T-cell (primary cell): Measurements from ENCODE around the gene DUOXA2. TPM values are rescaled to one million over a fixed set of nuclear protein-coding genes. Genes with fewer than 3 reads are reported as not detected.

Experiments
- ATAC-seq, 4 experiments: fragments of 200-7000 bp in 3 of 4; fragments of 150-1000 bp in 1 of 4; cut with Tn5 transposase; replicated peaks in 1 of 4; 1 replicate in 3 of 4; 2 replicates in 1 of 4; pipeline ENCODE4 v1.10.0; 2021; ENCODE audit warnings: moderate library complexity in 3 of 4, mild to moderate bottlenecking in 2 of 4, moderate number of reproducible peaks in 1 of 4
- CTCF ChIA-PET, 2 donors: fragments of 300-600 bp; sonication (Branson Sonifier 250); formaldehyde crosslinking; loops; one replicate each; lab custom pipeline; 2022; ENCODE audit warnings: antibody characterized with exemption in 2 of 2; lab: Charles Lee
- POLR2A ChIA-PET, 2 donors: fragments of 300-600 bp; sonication (Branson Sonifier 250); formaldehyde crosslinking; loops; one replicate each; lab custom pipeline; 2022; ENCODE audit warnings: antibody characterized with exemption in 2 of 2; lab: Charles Lee
- DNase-seq, 35 experiments: peaks; one replicate each; pipeline versions ENCODE4 v3.0.0 to v3.0.0-alpha.2; 2013 to 2023
- H3K27ac ChIP-seq: one replicate; pipeline ENCODE4 v1.5.1; 2013; ENCODE audit warnings: low read length
- H3K27me3 ChIP-seq, 2 experiments: replicated peaks in 1 of 2; 1 replicate in 1 of 2; 2 replicates in 1 of 2; pipeline versions ENCODE4 v1.6.1 to v1.7.0; 2013; ENCODE audit warnings: low read length in 1 of 2, mixed read lengths in 1 of 2; ENCODE audit not compliant: control insufficient read depth in 2 of 2, insufficient read depth in 2 of 2; ENCODE audit errors: extremely low read depth in 1 of 2
- H3K36me3 ChIP-seq, 2 donors: 1 replicate in 1 of 2; 2 replicates in 1 of 2; pipeline versions ENCODE4 v1.6.1 to v1.7.0; 2013; ENCODE audit warnings: low read length in 1 of 2; ENCODE audit not compliant: control insufficient read depth in 2 of 2, insufficient read depth in 1 of 2; ENCODE audit errors: extremely low read depth in 1 of 2
- H3K4me1 ChIP-seq, 2 experiments: 1 replicate in 1 of 2; 2 replicates in 1 of 2; pipeline versions ENCODE4 v1.6.1 to v1.7.0; 2013; ENCODE audit warnings: low read length in 2 of 2, mixed read lengths in 1 of 2; ENCODE audit not compliant: insufficient read depth in 2 of 2, control insufficient read depth in 1 of 2; ENCODE audit errors: extremely low read depth in 1 of 2
- H3K4me3 ChIP-seq, 2 donors: 1 replicate in 1 of 2; 2 replicates in 1 of 2; pipeline versions ENCODE4 v1.5.1 to v1.7.0; 2013; ENCODE audit warnings: mild to moderate bottlenecking in 2 of 2, low read length in 1 of 2, moderate library complexity in 1 of 2; ENCODE audit not compliant: control insufficient read depth in 1 of 2; ENCODE audit errors: extremely low read depth in 1 of 2
- H3K9me3 ChIP-seq: 2 replicates; pipeline ENCODE4 v1.7.0; 2013
- H3K27ac Mint-ChIP-seq, 2 donors: one replicate each; pipeline ENCODE4 v1.8.0; 2020 to 2021; ENCODE audit warnings: mild to moderate bottlenecking in 2 of 2, mixed read lengths in 2 of 2
- H3K27me3 Mint-ChIP-seq, 2 donors: one replicate each; pipeline ENCODE4 v1.8.0; 2021 to 2022; ENCODE audit warnings: mixed read lengths in 2 of 2
- H3K36me3 Mint-ChIP-seq: one replicate; pipeline ENCODE4 v1.8.0; 2021; ENCODE audit warnings: mixed read lengths
- H3K4me1 Mint-ChIP-seq, 3 donors: one replicate each; pipeline ENCODE4 v1.8.0; 2020 to 2022; ENCODE audit warnings: mixed read lengths in 3 of 3, mild to moderate bottlenecking in 1 of 3
- H3K4me3 Mint-ChIP-seq, 3 donors: one replicate each; pipeline ENCODE4 v1.8.0; 2020 to 2022; ENCODE audit warnings: mild to moderate bottlenecking in 3 of 3, mixed read lengths in 3 of 3, moderate library complexity in 3 of 3
- H3K9me3 Mint-ChIP-seq, 3 donors: one replicate each; pipeline ENCODE4 v1.8.0; 2020 to 2022; ENCODE audit warnings: mixed read lengths in 3 of 3
- WGBS: methylation state at CpG from one replicate; pipeline ENCODE4 v1.1.5; 2013; ENCODE audit warnings: missing lambda C conversion rate; ENCODE audit not compliant: insufficient coverage; 5-methylcytosine and 5-hydroxymethylcytosine counted together
- total RNA-seq, 35 experiments: library from RNA in 6 of 35; stranded (reverse) in 6 of 35; fragments of 120-200 nt in 1 of 35; gene quantifications; one replicate each; pipeline versions ENCODE4 v1.2.1 to v1.2.4 and lab custom pipeline; 2013 to 2026

The DUOXA2 gene
- total RNA-seq, 5 donors from 2014 or later (not counting 1 experiment from before 2014, with no cell fraction given): not detected

DNA sequence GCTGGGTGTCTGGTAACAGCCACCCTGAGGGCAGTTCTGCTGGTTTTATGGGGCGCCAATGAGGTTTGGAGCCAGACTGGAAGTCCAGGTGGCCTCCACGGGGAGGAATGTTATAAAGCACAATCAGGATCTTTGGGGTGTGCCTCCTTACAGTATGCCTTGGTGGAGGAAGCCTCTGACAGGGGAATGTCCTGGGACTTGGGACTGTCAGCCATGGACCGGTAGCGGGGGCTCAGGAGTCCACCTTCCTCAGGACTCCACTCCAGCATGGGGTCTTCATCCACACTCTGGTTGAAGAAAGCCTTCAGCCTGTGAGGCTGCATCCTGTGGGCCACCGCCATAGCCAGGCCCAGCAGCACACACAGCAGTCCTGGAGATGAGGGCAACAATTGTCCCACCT, 4.9 kb downstream of the DUOXA2 start:
- Histone ChIP-seq H3K27me3 (peaks cover 22 to 83% of the 10 kb centered on the region in 2 experiments), H3K9me3 (no peaks in the 10 kb centered on the region), H3K36me3 (no peaks in the 10 kb centered on the region), H3K4me3 (no peak overlapping the region), H3K27ac (no peak overlapping the region), H3K4me1 (peaks cover 8 to 31% of the 10 kb centered on the region in 2 experiments)
- no peak overlapping the region for H3K4me3 Mint-ChIP-seq
- DNase-seq: no peak
- POLR2A ChIA-PET: no interaction called here
- 75% methylated on average over 2 of the region's 5 CpGs for WGBS
- ATAC-seq: no peak
- CTCF ChIA-PET: interaction anchor here (0.8 to 1.5 kb wide), 9 partner anchors 8 to 281 kb away, joined by 3 to 19 read pairs (median 4); partner anchors contain the start of genes DUOX1 (in 1 of the 2) and DUOXA1 (in 1 of the 2)
- H3K36me3 Mint-ChIP-seq: no peaks in the 10 kb centered on the region
- H3K4me1 Mint-ChIP-seq: peaks cover 28 to 34% (median 30%) of the 10 kb centered on the region in 3 donors
- no peaks in the 10 kb centered on the region for H3K9me3 Mint-ChIP-seq
- peaks cover 50 to 75% of the 10 kb centered on the region in 2 donors for H3K27me3 Mint-ChIP-seq
- H3K27ac Mint-ChIP-seq: no peak overlapping the region

DNA sequence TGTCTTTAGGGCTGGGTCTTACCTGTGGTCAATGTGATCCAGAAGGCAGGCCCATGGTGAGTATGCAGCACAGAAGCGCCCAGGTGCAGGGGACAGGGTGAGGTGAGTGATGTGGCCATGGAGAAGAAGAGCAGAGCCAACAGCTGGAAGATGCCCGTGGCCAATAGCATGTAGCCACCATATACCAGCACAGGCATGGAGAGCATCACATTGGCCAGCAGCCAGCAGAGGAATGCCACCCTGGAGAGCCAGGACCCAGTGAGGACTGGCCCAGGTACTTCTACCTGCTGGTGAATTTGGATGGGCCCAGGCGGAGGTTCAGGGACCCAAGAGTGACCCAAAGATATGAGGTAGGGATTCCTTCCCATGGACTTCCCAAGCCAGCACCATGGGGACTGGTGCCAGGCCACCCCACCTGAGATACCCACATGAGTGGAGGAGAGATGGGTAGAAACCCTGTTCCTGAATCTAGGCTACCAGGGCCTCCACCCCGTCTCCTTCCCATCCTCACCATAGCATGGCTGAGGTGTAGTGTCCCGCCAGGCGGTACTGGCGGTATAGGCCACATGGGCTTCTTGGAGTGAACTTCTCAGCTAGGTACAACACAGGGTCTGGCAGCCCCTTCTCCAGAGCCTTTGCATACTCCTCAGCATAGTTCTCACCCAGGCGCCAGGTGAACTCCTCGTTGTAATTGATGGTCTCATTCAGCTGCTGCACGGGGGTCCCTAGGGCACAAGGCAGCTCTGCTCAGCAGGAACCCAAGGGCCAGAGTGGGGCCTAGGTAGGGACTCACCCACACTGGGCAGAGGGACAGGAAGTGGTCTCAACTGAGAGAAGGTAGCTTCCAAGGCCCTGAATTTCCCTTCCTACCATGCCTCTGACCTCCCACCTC, 6.2 kb downstream of the DUOXA2 start:
- DNase-seq (no peak), ATAC-seq (no peak)
- Mint-ChIP-seq H3K4me1 (peaks cover 21 to 25% (median 22%) of the 10 kb centered on the region in 3 donors), H3K27ac (no peak overlapping the region), H3K9me3 (no peaks in the 10 kb centered on the region), H3K36me3 (no peaks in the 10 kb centered on the region), H3K4me3 (no peak overlapping the region), H3K27me3 (peaks cover 44 to 70% of the 10 kb centered on the region in 2 donors)
- peaks cover 19 to 70% of the 10 kb centered on the region in 2 experiments for H3K27me3 ChIP-seq
- H3K9me3 ChIP-seq: no peaks in the 10 kb centered on the region
- H3K27ac ChIP-seq: no peak overlapping the region
- H3K4me3 ChIP-seq: no peak overlapping the region
- 91% methylated on average over 9 of the region's 10 CpGs for WGBS
- ChIA-PET CTCF (interaction anchor here in 1 of 2 donors (0.6 kb wide), 1 partner anchor 431 kb away, joined by 3 read pairs; no protein-coding TSS in a partner anchor), POLR2A (no interaction called here)
- H3K4me1 ChIP-seq: peaks cover 8 to 22% of the 10 kb centered on the region in 2 experiments
- H3K36me3 ChIP-seq: no peaks in the 10 kb centered on the region

DNA sequence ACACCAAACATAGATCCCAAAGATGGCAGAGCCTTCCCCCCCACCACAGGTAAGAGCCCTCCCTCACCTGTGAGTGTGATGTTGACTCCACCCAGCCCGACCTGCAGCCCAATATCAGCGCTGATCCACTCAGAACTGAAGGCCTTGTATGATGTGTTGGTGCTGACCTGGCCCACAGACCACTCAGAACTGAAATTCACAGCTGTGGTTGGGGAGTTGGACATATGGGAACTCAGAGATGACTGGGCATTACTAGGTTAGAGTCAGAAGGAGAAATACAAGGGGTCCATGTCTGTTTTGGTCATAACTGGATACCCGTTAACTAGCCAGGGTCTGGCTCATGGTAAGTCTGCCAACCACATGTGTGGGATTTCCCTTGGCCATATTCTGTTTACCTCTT, 6.9 kb downstream of the DUOXA2 start:
- 80% methylated on average over 2 of the region's 3 CpGs for WGBS
- Mint-ChIP-seq H3K4me1 (peaks cover 19 to 21% (median 20%) of the 10 kb centered on the region in 3 donors), H3K27me3 (peaks cover 45 to 70% of the 10 kb centered on the region in 2 donors), H3K9me3 (no peaks in the 10 kb centered on the region), H3K4me3 (no peak overlapping the region), H3K27ac (no peak overlapping the region), H3K36me3 (no peaks in the 10 kb centered on the region)
- CTCF ChIA-PET: interaction anchor here in 1 of 2 donors (0.6 kb wide), 1 partner anchor 430 kb away, joined by 3 read pairs; no protein-coding TSS in a partner anchor
- POLR2A ChIA-PET: no interaction called here
- Histone ChIP-seq H3K9me3 (no peaks in the 10 kb centered on the region), H3K36me3 (no peaks in the 10 kb centered on the region), H3K27ac (no peak overlapping the region), H3K4me3 (no peak overlapping the region), H3K27me3 (peaks cover 13 to 63% of the 10 kb centered on the region in 2 experiments), H3K4me1 (peaks cover 8 to 21% of the 10 kb centered on the region in 2 experiments)
- ATAC-seq (no peak), DNase-seq (no peak)

DNA sequence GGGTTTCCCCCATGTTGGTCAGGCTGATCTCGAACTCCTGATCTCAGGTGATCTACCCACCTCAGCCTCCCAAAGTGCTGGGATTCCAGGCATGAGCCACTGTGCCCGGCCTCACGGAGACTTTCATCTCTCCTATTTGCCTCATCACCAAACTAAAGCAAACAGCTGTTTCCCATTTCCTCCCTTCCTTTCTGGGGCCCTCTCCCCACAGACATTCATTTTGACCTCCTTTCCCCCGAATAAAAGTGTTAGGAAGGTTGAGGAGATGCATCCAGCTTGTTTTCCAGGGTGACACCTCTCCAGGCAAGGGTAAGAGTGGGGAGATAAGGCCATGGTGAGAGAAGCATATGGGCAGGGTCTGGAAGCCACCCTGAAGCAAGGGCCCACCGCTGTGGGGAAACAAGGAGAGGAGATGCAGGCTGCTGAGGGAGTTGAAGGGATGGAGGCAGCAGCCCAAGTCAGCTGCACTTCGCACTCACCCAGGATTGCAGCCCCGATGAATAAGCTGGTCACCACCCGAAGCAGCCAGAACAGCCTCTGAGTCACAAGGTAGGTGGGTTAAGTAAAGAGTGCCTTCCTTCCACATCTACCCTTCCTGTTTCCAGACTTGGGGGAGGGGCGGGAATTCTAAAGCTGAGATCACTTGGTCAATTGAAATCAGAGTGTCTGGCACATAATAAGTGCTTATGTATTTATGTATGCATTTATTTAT, 7.7 kb downstream of the DUOXA2 start:
- CTCF ChIA-PET: interaction anchor here in 1 of 2 donors (0.5 to 1.3 kb wide), 2 partner anchors 13 to 792 kb away, joined by 3 to 11 read pairs; no protein-coding TSS in a partner anchor
- POLR2A ChIA-PET: no interaction called here
- Histone ChIP-seq H3K9me3 (no peaks in the 10 kb centered on the region), H3K36me3 (no peaks in the 10 kb centered on the region), H3K4me3 (no peak overlapping the region), H3K4me1 (peaks cover 6 to 13% of the 10 kb centered on the region in 2 experiments), H3K27me3 (peaks cover 4 to 54% of the 10 kb centered on the region in 2 experiments), H3K27ac (no peak overlapping the region)
- no peak overlapping the region for H3K4me3 Mint-ChIP-seq
- 57% methylated on average over 4 of the region's 9 CpGs for WGBS
- no peak for DNase-seq
- H3K4me1 Mint-ChIP-seq: peaks cover 13 to 15% (median 13%) of the 10 kb centered on the region in 3 donors
- H3K9me3 Mint-ChIP-seq: no peaks in the 10 kb centered on the region
- H3K27me3 Mint-ChIP-seq: peaks cover 45 to 69% of the 10 kb centered on the region in 2 donors
- H3K36me3 Mint-ChIP-seq: no peaks in the 10 kb centered on the region
- no peak overlapping the region for H3K27ac Mint-ChIP-seq
- ATAC-seq: no peak

DNA sequence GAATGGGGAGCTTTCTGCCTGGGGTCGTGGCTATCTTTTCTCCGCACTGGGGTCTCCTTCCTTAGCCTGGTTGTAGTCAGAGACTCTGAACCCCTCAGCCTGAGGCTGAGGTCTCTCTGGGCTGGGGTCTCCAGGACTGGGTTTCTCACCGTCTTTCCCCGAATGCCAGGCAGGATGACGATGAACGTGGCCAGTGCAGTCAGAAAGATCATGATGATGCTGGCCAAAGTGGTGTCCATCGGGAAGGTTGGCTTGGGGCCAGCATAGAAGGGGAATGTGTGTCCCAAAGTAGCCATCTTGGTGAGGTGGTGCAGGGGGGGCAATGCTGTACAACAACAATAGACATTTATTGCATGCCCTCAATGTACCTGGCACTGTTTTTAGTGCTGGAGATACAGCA, 8.6 kb downstream of the DUOXA2 start:
- no peak overlapping the region for H3K4me3 ChIP-seq
- peaks cover 2 to 4% of the 10 kb centered on the region in 2 experiments for H3K4me1 ChIP-seq
- H3K36me3 Mint-ChIP-seq: no peaks in the 10 kb centered on the region
- DNase-seq (no peak), ATAC-seq (no peak)
- no peak overlapping the region for H3K27ac ChIP-seq
- H3K27me3 Mint-ChIP-seq: peaks cover 42 to 65% of the 10 kb centered on the region in 2 donors
- CTCF ChIA-PET: interaction anchor here (0.6 to 1.3 kb wide), 3 partner anchors 14 to 384 kb away, joined by 3 to 4 read pairs (median 3); no protein-coding TSS in a partner anchor
- H3K9me3 ChIP-seq: no peaks in the 10 kb centered on the region
- H3K9me3 Mint-ChIP-seq: no peaks in the 10 kb centered on the region
- no peaks in the 10 kb centered on the region for H3K36me3 ChIP-seq
- H3K27me3 ChIP-seq: peaks cover 3 to 47% of the 10 kb centered on the region in 2 experiments
- no peak overlapping the region for H3K27ac Mint-ChIP-seq
- 79% methylated on average over 7 of the region's 7 CpGs for WGBS
- POLR2A ChIA-PET: no interaction called here
- no peak overlapping the region for H3K4me3 Mint-ChIP-seq
- H3K4me1 Mint-ChIP-seq: peaks cover 5 to 7% (median 6%) of the 10 kb centered on the region in 3 donors

DNA sequence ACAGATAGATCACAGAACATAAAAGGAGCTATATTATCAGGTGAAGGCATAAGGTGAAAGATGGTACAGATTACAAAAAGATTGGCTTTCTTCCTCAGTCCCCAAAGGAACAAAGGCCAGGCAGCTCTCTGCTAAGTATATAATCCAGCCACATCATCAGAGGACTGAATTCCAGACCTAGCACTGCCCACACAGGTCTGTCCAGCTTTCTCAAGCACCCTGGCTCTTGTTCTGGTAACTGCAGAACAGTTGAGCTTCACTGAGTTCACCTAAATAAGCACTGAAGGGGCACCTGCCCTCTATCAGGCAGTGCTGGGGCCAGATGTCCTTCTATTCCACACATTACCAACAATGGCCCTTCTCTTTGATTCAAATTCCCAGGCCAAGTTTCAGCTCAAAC, 9.3 kb downstream of the DUOXA2 start:
- Mint-ChIP-seq H3K4me3 (no peak overlapping the region), H3K27ac (no peak overlapping the region), H3K36me3 (no peaks in the 10 kb centered on the region), H3K27me3 (peaks cover 45 to 65% of the 10 kb centered on the region in 2 donors), H3K4me1 (peaks cover 0 to 1% (median under 1%) of the 10 kb centered on the region in 3 donors), H3K9me3 (no peaks in the 10 kb centered on the region)
- Histone ChIP-seq H3K27ac (no peak overlapping the region), H3K4me1 (no peaks in the 10 kb centered on the region), H3K36me3 (no peaks in the 10 kb centered on the region), H3K9me3 (no peaks in the 10 kb centered on the region), H3K4me3 (no peak overlapping the region), H3K27me3 (peaks cover 7 to 44% of the 10 kb centered on the region in 2 experiments)
- ATAC-seq (no peak), DNase-seq (no peak)
- POLR2A ChIA-PET: no interaction called here
- CTCF ChIA-PET: interaction anchor here (0.6 to 1.2 kb wide), 2 partner anchors 27 to 384 kb away, joined by 3 to 4 read pairs; no protein-coding TSS in a partner anchor
